GM18867 (cell line): ENCODE results near the gene MEX3D.

Experiments
- ATAC-seq: cut with Tn5 transposase; IDR thresholded peaks from one replicate; pipeline ENCODE4 v1.9.1; 2021; ENCODE audit warnings: mild to moderate bottlenecking, moderate library complexity; ENCODE audit not compliant: unreplicated experiment

Gene MEX3D

DNA sequence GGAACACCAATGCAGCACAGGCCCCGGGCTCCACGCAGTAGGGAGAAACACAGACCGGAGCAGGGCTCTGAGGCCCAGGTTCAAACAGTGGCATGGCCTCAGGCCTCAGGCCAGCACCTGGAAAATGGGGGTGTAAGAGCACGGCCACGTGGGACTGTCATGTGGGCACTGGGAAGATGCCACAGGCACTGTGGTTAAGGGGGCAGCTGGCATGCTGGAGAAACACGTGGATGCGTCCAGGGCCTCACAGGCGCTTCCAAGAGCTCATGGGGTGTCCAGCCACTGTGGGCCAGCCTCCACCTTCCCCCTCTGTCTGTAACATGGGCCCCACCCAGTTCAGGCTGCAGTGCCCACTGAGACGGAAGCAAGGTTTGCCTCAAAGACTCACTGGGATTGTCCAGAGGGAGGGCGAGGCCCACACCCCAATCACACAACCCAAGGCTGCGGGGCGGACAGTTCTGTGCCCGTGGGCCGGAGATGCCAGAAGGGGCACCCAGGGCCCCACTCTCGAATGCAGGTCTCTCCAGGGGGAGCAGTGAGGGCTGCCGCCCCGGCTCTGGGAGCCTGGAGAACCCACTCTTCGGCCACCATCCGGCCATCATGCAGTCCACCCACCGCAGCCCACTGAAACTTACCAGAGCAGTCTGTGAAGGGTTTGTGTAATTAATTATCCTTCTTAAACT lies 30.8 kb upstream of the MEX3D start:
- no peak for ATAC-seq

DNA sequence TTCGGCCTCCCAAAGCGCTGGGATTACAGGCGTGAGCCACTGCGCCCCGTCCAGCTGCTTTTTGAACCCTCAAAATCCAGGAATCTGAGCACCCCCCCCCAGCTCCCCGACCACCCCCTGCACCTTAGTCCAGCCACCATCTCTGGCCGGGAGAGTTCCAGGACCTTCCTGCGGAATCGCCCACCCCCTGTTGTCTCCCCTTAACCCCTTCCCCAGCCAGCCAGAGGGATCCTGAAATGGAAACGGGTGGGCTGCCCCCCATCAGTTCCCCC lies 25.3 kb upstream of the MEX3D start:
- no peak for ATAC-seq

DNA sequence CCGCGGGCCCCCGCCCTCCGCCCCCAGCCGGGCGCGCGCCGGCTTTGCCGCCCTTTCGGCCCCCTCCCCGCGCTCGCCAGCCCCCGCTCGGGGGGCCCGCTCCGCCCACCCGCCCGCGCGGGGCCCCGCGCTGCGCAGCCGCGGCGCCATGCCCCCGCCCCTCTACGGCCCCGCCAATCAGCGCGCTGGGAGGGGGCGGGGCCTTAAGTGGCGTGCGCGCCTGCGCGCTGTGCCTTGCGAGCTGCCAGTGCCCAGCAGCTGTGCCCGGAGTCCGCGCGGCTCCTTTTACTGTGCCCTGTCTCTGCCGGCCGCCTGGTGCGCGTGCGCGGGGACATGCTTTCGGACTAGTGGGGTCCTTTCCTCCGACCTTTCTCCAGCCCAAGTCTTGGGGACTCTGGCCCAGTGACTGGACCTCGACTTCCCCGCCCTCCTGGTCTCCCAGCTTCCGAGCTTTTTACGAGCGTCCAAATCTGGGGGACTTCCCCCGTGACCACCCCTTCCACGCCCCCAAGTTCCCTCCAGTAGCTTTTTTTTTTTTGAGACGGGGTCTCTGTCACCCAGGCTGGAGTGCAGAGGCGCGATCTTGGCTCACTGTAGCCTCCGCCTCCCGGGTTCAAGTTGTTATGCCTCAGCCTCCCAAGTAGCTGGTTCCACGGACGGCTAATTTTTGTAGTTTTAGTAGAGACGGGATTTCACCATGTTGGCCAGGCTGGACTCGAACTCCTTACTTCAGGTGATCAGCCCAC lies 24.8 kb upstream of the MEX3D start, which contains the start of gene MBD3:
Gene MBD3 (minus strand): TSS at position 111 of the 746 bp plus-strand sequence. CDS start 234 bp downstream, outside the sequence.
- ATAC-seq: peak; percentile 67

DNA sequence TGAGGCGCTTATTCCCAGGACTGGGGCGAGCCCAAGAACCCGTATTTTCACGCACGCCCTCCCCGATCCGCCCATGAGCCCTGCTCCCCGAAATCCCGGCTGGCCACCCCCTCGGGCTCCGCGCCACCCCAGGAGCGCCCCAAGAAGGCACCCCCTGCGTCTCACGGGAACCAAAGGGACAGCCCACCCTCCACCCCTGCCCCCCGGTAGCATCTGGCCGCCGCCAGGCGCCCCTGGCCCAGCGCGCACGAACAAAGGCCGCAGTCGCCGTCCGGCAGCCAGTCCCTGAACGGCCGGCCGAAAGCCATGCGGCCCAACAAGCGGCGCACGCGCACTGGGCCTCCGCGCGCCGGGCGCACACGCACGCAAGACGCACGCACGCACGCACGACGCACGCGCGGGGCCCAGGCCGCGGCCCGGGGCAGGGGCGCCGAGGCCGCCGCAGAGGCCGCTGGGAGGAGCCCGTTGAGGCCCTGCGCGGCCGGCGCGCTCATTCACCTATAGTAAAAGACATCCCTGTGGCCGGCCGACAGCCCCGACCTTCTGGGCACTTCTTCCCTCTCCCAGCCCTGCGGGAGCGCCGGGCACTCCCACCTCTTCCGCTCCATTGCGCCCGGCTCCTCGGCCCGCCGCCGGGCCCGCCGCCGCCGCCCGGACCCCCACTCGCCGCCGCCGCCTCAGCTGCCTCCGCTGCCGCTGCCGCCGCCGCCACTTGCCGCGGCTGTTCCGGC lies 24.1 kb upstream of the MEX3D start:
- peak; percentile 67 for ATAC-seq

DNA sequence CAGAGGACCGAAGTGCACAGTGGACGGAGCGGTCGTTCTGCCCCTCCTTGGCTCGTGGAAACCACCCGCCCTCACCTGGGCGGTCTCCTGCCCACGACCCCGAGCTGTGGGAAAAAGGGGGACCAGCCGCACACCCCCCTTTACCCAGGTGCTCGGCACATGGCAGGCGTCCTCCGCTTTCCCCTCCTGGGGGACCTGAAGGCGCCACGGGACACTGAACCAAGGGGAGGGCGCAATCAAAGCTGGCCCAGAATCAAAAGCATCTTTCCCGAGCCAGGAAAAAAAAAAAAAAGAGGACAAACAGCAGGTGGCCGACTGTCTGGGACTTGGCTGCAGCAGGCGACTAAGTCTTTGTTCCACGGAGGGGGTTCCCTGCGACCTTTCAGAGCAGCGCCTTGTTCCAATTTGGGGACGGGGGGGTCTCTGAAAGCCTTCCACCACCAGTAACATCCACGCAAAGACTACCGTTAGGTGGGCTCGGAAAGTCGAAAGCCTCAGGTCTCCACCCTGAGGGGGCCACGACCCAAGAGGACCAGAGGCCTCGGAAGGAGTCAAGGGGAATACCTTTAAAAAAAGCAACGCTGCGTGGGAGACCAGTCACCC lies 23.4 kb upstream of the MEX3D start:
- no peak for ATAC-seq

DNA sequence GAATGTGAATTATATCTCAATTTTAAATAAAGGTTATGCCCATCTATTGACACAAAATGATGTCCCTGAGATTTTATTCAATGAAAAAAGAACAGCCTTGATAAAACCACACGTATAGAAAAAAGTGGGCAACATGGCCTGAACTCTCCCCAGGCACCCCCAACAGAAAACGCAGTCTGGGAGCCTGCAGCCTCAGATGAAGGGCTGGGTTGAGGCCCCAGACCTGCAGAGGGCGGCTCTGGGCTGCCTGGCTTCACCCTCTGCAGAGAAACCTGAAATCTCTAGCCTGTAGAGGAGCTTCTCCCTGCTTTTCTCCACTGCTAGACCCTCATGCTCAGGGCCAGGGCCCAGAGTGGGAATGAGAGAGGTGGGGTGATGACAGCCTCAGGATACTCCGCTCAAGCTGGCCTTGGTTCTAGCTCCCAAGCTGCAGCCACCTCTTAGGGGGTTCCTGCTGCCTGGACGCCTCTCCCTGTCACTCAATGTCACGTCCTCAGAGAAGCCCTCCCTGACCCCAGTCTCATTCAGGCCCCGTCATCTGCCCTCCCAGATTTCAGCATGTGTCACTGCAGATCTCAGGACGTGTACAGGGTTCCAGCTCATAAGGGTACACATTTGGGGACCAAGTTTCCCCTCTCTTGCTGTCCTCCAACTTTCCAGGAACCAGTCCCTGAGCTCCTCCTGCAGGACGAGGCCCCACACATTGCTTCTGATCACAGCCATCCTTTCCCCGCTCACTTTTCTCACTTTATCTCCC lies 22.7 kb upstream of the MEX3D start:
- no peak for ATAC-seq

DNA sequence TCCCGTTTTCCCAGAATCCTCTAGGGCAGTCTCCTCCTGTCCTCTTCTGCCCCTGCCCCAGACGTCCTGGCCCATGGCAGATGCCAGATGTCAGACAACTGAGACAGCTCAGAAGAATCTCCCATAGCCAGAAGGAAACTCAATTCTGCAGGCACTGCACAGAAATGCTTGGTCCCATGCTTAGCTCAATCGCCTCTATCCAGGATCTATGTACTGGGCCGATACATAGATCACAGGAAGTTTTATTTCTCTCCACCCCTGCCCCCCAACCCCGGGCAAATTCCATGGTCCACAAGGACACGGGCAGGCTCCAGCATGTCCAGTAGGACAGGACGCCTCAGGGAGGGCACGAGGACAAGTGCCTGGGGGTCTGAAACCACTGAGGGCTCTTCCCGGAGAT lies 19.7 kb upstream of the MEX3D start:
- ATAC-seq: no peak

DNA sequence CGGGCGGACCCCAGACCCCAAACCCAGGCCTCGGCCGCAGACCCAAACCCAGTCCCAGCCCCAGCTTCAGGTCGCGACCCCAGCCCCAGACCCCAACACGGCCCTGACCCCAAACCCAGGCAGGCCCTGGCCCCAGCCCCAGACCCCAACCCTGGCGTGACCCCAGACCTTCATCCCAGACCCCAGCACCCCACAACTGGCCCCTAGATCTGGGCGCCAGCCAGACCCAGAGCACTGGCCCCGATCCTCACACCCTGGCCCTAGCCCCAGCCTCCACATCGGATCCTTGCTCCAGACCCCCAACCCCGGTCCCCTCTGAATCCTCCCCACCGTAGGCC lies 17.1 kb upstream of the MEX3D start:
- ATAC-seq: no peak

DNA sequence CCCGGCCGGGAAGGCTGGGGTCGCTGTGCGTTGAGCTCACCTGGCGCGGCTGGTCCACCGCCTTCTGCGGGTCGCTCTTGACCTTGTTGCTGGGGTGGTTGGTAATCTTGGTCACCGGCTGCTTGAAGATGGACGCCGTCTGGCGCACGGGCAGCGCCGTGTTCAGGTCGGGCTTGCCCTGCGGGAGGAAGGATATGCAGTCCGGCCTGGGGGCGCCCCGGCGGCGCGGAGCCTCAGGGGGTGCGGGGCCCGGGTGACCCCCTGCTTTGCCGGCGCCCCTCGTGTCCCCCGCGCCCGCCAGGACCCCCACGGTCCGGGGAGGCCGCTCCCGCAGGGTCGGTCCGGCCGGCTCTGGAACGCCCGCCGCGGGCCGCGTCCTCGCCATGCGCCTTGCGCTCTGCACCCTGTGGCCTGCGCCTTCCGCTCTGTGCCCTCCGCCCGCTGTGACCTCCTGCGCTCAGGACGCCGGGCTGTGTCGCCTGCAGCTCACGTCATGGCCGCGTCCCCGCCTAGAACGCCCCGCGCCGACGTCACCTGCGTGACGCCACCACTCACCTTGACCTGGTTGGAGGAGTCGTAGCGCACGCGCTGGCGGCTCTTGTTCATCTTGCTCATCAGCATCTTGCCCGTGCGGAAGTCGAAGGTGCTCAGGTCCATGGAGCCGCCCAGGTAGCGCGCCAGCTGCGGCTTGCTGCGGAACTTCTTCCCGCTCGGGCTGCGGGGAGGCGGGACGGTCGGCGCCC lies 16.5 kb upstream of the MEX3D start:
- no peak for ATAC-seq

DNA sequence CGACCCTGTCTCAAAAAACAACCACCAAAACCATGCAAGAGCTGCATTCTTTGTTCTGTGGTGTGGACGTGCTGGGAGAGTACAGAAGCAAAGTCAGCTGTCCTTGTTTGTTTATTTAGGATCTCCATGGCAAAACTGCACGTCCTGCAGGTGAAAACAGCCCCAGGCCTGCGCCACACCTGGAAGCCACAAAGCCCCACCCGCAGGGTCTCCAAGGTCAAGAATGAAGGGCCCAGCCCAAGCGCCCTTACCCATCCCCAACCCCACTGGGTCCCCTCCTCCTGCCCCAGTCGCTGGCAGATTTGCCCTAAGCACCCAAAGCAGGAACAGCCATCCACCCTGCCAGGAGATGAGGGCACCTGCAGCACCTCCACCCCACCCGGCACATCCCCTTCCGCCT lies 14.1 kb upstream of the MEX3D start:
- no peak for ATAC-seq

DNA sequence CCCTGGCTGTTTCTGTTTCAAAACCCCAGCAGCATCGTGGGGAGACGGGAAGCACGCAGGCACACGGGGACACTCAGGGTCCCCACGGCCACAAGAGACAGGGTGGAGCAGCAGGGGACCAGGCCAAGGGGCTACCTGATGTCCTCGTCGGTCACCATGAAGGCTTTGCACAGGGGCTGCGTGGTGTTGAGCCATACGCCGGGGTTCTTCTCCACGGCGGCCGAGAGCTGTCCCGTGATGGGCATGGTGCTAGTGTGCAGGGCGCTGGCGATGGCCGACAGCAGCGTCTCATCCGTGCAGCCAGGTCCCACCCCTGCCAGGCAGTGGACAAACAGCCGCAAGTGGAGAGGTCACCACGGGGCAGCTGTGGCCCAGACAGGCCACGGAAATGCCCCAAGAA lies 12.8 kb upstream of the MEX3D start:
- no peak for ATAC-seq

DNA sequence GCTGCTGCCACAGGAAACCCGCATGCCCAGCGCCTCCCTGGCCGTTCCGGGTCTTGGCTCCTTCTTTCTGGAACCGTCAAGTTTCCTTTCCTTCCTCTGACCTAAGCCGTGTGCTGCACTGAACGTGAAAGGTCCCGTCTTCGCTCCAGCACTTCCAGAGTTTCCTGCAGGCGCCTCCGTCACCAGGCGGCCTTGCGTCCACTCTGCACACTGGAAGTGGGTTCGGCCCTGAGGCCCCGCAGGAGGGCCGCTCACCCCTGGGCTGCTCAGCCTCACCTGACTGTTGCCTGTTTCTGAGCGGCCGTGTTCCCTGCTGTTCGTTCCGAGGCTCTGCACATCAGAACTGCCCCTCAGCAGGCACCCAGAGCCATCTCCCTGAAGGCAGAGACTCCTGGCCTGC lies 12.3 kb upstream of the MEX3D start:
- ATAC-seq: no peak

DNA sequence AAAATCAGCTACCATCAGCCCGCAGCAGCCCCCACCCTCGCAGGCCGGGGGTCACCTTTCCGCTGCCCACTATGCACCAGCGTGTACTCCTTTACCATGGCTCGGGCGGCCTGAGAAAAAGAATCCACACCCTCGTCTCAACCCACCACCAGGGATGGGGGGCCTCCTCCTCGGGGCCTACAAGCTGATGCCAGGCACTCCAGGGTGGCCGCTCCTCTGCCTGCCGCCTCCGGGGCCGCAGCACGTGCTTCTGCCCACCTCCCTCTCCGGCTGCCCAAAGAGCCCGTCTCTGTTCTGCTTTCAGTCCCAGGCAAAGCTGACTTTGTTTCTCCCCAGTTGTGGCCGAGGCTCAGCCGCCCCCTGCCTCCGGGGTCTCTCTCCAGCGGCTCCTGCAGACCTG lies 11.1 kb upstream of the MEX3D start:
- ATAC-seq: no peak

DNA sequence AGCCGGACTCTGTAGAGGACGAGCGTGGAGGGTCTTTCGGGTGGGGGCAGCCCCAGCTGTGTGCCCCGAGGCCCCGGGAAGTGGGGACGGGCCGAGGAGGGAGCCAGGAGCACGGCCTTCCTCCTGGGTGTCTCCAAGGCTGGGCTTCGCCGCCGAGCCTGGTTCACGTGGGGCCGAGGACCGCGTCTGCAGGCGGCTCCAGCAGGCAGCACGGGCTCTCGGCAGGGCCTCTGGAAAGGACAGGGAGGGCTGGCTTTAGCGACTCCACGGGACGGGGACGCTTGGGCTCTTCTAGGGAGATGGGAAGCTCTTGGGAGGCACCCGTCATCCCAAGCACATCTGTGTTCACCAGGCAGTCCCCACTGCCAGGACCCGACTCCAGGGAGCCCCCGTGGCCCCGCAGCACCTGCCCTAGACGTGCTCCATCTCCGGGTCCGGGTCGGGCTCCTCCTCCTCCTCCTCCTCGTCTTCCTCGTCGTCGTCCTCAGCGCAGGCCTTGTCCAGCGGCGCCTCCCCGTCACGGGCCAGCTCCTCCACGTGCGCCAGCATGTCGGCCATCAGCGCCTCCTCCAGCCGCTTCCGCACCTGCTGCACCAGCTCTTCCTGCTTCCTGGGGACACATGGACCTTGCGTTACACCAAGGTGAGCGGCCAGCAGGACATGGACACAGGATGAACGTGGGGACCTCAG lies 9.9 kb upstream of the MEX3D start:
- no peak for ATAC-seq

DNA sequence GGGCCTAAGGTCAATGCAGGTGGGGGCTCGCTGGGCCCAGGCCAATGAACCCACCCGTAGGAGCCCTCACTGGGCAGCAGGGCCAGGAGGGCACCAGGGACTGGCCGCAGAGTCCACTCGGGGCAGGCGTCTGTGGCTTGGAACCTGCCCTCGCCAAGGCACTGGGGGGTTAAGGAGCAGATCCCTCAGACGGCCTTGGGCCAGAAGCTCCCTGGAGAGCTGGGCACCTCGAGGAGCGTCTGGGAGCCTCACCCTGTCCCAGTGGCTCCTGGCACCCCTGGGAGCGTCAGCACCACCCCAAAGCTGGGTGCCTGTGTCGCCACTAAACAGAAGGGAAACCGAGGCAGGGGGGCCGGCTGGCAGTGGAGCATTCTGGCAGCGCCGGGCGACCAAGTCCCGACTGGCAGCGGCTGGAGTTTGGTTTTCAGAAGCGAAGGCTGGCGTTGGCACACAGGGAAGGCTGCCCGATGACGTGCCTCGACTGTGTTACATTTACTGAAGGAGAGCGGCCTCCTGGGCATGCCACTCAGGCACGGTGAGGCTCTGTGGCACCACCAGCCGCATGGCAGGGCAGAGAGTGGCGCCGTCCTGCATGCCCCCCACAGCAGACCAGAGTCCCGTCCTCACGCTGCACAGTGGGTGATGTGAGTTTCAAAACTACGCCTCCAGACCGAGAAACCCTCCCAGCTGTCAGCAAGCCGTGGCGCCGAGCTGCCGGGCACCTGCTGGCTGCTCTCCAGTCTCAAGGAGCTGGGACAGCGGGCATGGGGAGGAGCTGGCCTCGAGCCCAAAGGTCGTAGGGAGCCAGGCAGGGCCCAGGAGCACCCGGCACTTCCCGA lies 9.2 kb upstream of the MEX3D start:
- ATAC-seq: no peak

DNA sequence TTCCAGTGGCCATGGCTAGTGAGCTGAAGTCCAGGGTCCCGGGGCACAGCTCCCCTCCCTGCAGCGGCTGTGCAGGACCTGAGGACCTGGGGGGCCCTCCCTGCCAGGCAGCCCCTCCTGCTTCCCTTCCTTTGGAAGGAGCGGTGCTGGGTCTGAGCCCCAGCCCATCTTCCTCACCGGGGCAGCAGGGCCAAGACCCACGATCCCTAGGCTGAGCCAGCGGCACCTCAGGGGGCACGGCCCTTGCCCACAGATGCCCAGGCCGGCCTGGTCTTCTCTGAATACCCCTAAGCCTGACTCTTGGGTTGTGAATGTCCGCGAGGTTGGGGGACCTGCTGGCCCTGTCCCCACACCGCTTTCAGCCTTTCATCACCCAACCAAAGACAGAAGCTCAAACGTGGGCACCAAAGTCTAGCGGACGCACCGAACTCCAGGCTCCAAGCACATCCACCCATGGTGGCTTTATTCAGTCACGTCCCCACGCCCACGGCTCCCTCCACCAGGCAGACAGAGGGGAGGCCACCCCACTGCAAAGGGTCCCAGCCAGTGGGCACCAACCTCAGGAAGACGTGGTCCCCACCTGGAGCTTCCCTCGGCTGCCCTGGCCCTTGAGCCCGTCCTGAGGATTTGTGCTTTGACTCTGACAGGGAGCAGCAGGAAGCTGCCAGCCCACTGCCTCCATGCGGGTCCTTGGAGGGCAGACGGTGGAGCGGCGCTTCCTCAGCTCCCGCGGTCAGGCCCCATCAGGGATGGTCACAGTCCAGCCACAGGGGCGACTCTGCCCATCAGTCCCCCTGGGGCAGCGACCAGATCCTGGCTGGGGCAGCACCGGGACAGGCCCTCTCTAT lies 8.3 kb upstream of the MEX3D start:
- ATAC-seq: no peak

DNA sequence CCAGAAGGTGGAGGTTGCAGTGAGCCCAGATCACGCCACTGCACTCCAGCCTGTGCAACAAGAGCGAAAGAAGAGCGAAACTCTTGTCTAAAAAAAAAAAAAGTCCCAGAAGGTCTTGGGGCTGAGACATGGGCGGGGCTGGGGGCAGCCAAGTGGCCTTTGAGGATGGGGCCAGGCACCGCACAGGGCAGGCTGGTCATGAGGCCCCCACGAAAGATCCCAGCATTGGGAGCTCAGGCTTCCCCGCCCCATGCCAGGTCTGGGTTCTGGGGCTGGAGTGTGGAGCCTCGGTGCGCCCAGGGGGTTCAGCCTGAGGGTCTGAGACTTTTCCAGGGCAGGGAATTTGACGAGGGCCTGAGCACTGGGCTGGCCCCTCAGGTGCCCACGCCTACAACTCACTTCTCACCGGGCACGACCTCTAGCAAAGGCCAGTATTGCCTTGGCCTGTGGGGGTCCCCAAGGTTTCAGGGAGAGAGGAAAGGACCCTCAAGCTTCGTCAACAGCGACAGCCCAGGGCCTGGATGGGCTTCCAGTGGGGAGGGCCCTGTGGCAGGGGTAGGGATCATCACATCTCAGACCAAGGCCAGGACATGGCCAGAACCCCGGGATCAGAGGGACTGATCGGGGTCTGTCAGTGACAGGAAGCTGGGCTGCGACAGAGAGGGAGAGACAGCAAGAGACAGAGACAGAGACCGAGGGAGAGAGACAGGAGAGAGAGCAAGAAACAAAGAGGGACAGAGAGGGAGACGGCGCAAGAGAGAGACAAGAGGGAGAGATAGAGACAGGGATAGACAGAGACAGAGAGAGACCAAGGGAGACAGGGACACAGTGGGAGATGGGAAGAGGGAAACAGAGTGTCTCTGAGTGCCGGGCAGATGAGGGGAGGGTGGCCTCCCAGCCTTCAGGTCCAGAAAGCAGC lies 7.5 kb upstream of the MEX3D start:
- ATAC-seq: no peak
